Measurements from ENCODE around the gene MAST4. TPM values are rescaled to one million over a fixed set of nuclear protein-coding genes. Genes with fewer than 3 reads are reported as not detected.

Gene MAST4
- total and polyA plus RNA-seq, 2 of the 8 experiments (the other 6 are each of a cell fraction or from before 2014, with no cell fraction given): 1.5 to 2.6 TPM

GRCh38 chr5:67160985-67161384, 564.8 kb downstream of the MAST4 start:
- H3K4me3 ChIP-seq (ENCODE audit: extremely low read depth in 1 of 4, insufficient read depth in 2 of 4, low read depth in 3 of 4, low read length in 4 of 4): no peak overlapping the region
- no peak overlapping the region for H3K4ac ChIP-seq (replicated peaks; ENCODE audit: insufficient read length, low read depth, low read length)
- H3K79me1 ChIP-seq (ENCODE audit: low read depth, low read length): no peaks in the 10 kb centered on the region
- no peak overlapping the region for H3K27ac ChIP-seq (ENCODE audit: low read depth, low read length)
- ChIA-PET POLR2A (ENCODE audit: partially characterized antibody) (no interaction called here), CTCF (ENCODE audit: partially characterized antibody) (interaction anchor here (1.9 to 2.9 kb wide), 3 partner anchors 10 to 48 kb away, joined by 5 to 13 read pairs (median 11); no protein-coding TSS in a partner anchor)
- no peak overlapping the region for H3K14ac ChIP-seq (ENCODE audit: insufficient read length)
- H3K79me2 ChIP-seq (ENCODE audit: control insufficient read depth in 1 of 2, insufficient read depth in 2 of 2, low read length in 2 of 2): no peaks in the 10 kb centered on the region
- no peak overlapping the region for H2AK5ac ChIP-seq (ENCODE audit: low read depth, low read length)
- no peak for FAIRE-seq
- H3K23me2 ChIP-seq (ENCODE audit: low read depth, low read length): 0 out of 2 replicates have a peak, but pooled peaks cover 1% of the 10 kb centered on the region
- H3K23ac ChIP-seq (ENCODE audit: insufficient read length): no peak overlapping the region
- no peak overlapping the region for H4K8ac ChIP-seq (ENCODE audit: extremely low read depth, insufficient read depth, low read length)
- no peaks in the 10 kb centered on the region for H3K27me3 ChIP-seq (replicated peaks in 1 of 4; ENCODE audit: control insufficient read depth in 3 of 4, extremely low read depth in 1 of 4, insufficient read depth in 3 of 4, low read length in 3 of 4)
- no peaks in the 10 kb centered on the region for H4K20me1 ChIP-seq (replicated peaks in 1 of 2; ENCODE audit: control insufficient read depth in 1 of 2, insufficient read depth in 2 of 2, low read length in 2 of 2)
- 81% methylated on average over 3 of the region's 3 CpGs; no CpG with 5 or more reads in 1 of the 2 experiments for WGBS, 2 experiments (ENCODE audit: extremely low coverage in 1 of 2, insufficient coverage in 1 of 2, insufficient read length in 1 of 2, insufficient replicate concordance in 2 of 2, low coverage in 1 of 2, low lambda C conversion rate in 2 of 2, missing lambda C conversion rate in 1 of 2)
- no peak overlapping the region for H2BK12ac ChIP-seq (ENCODE audit: low read depth, low read length)
- H4K5ac ChIP-seq (ENCODE audit: insufficient read length, low read depth, low read length): no peak overlapping the region
- no peak overlapping the region for H2BK20ac ChIP-seq (ENCODE audit: low read length)
- no peak overlapping the region for H3K18ac ChIP-seq (ENCODE audit: extremely low read depth, low read length)
- no peaks in the 10 kb centered on the region for H3K36me3 ChIP-seq (ENCODE audit: control insufficient read depth in 2 of 4, insufficient read depth in 4 of 4, low read length in 3 of 4)
- no peak overlapping the region for H3K56ac ChIP-seq (replicated peaks; ENCODE audit: insufficient read length, low read depth, low read length)
- no peak overlapping the region for H3K4me2 ChIP-seq (ENCODE audit: insufficient read depth in 1 of 2, low read depth in 2 of 2, low read length in 2 of 2)
- peaks cover 0 to 7% (median 0%) of the 10 kb centered on the region in 4 experiments; a peak in 1 of 7 replicates for H3K4me1 ChIP-seq (replicated peaks in 1 of 4; ENCODE audit: control insufficient read depth in 3 of 4, insufficient read depth in 4 of 4, low read length in 3 of 4)
- H2BK15ac ChIP-seq (ENCODE audit: low read length): no peak overlapping the region
- DNase-seq (ENCODE audit: low read depth in 1 of 2, low spot score in 2 of 2): no peak
- H3K9ac ChIP-seq (replicated peaks in 1 of 4; ENCODE audit: extremely low read depth in 1 of 4, low read depth in 3 of 4, low read length in 3 of 4): no peak overlapping the region
- H4K91ac ChIP-seq (replicated peaks; ENCODE audit: insufficient read length, low read length): no peak overlapping the region
- H2BK5ac ChIP-seq (ENCODE audit: low read depth, low read length): no peak overlapping the region
- no peaks in the 10 kb centered on the region for H3K9me3 ChIP-seq (ENCODE audit: insufficient read depth in 2 of 2, low read depth in 1 of 2, low read length in 1 of 2)
- H2AFZ ChIP-seq (ENCODE audit: low read length): no peak overlapping the region
- no peak overlapping the region for H2BK120ac ChIP-seq (replicated peaks; ENCODE audit: low read depth, low read length)
- TF ChIP-seq CHD1 (IDR thresholded peaks at IDR 0.05; ENCODE audit: low read depth, low read length): no peak

Measured in H1 (cell line).